Activated CD4-positive, alpha-beta T cell treated with anti-CD3 and anti-CD28 coated beads, Interleukin-10, Interleukin-2, amounts not matched to agents 100 ng/mL and 50 ng/mL, durations not matched to agents 16 hours and 8 hours (primary cell): ENCODE data around the gene FBLN2.

ENCODE experiments used
- DNase-seq: peaks from one replicate; pipeline ENCODE4 v3.0.0-alpha.2; 2020

FBLN2 gene

GRCh38 chr3:13610006-13610570 lies 61.2 kb downstream of the FBLN2 start:
- no peak for DNase-seq

- DNase-seq, result no peak
These were observed 62.3 kb downstream of the FBLN2 start for GRCh38 chr3:13611221-13611620.

- no peak for DNase-seq
These were observed 63.9 kb downstream of the FBLN2 start for GRCh38 chr3:13612829-13613228.

GRCh38 chr3:13613343-13614190 lies 64.6 kb downstream of the FBLN2 start:
- no peak for DNase-seq

GRCh38 chr3:13614607-13615006 lies 65.7 kb downstream of the FBLN2 start:
- no peak for DNase-seq

GRCh38 chr3:13615019-13615528 lies 66.1 kb downstream of the FBLN2 start:
- DNase-seq, result no peak

- DNase-seq, result no peak
These were observed 67.4 kb downstream of the FBLN2 start for GRCh38 chr3:13616359-13616758.

- DNase-seq, result no peak
These were observed 68.3 kb downstream of the FBLN2 start for GRCh38 chr3:13617097-13617738.

GRCh38 chr3:13617981-13618380 lies 69.1 kb downstream of the FBLN2 start:
- DNase-seq, result no peak

GRCh38 chr3:13618836-13619235 lies 69.9 kb downstream of the FBLN2 start:
- no peak for DNase-seq

- no peak for DNase-seq
These were observed 70.8 kb downstream of the FBLN2 start for GRCh38 chr3:13619661-13620230.

- no peak for DNase-seq
These were observed 71.4 kb downstream of the FBLN2 start for GRCh38 chr3:13620281-13620680.

- DNase-seq, result no peak
These were observed 71.9 kb downstream of the FBLN2 start for GRCh38 chr3:13620776-13621365.

GRCh38 chr3:13621381-13622221 lies 72.7 kb downstream of the FBLN2 start:
- peak; percentile 6 for DNase-seq

GRCh38 chr3:13622356-13622755 lies 73.4 kb downstream of the FBLN2 start:
- DNase-seq, result no peak

- no peak for DNase-seq
These were observed 74.3 kb downstream of the FBLN2 start for GRCh38 chr3:13623101-13623654.

GRCh38 chr3:13624021-13624420 lies 75.1 kb downstream of the FBLN2 start:
- no peak for DNase-seq

- no peak for DNase-seq
These were observed 75.8 kb downstream of the FBLN2 start for GRCh38 chr3:13624671-13625125.

- DNase-seq, result no peak
These were observed 77.5 kb downstream of the FBLN2 start for GRCh38 chr3:13626396-13626795.

GRCh38 chr3:13626915-13627460 lies 78.1 kb downstream of the FBLN2 start:
- DNase-seq, result no peak

- DNase-seq, result no peak
These were observed 78.8 kb downstream of the FBLN2 start for GRCh38 chr3:13627681-13628080.
